ENCODE measurements around the gene STON2.

DNA sequence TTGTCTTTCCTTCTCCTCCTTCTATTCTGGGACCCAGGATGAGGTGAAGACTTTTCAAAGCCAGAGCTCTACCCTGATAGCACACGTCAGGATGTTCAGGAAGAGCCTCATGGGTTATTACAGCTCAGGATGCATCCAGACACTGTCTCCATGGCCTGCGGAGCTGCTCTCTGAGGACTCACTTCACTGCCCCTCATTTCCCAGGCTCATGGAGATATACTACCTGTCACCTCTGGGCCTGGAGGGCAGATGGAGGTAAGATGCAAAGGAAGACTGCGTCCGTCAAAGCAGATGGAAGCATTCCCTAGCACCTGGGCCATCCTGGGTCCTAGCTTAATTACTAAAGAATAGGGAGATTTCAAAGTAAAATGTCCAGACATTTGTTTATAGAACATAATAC lies 32.6 kb downstream of the STON2 start:
- TF ChIP-seq CBX2 (IDR thresholded peaks at IDR 0.05; ENCODE audit: borderline replicate concordance, low read depth): no peak
- no peak for TF ChIP-seq REST (IDR thresholded peaks at IDR 0.05)
- no peak for TF ChIP-seq KDM1A (IDR thresholded peaks at IDR 0.05; ENCODE audit: low read depth)
- no peak for TF ChIP-seq KDM5A (IDR thresholded peaks at IDR 0.05)
- TF ChIP-seq CTCF (IDR thresholded peaks at IDR 0.05): no peak
- no peak for TF ChIP-seq EP300 (IDR thresholded peaks at IDR 0.05)
- no peak for TF ChIP-seq PBX3 (IDR thresholded peaks at IDR 0.05)
- TF ChIP-seq, protein P1, sequence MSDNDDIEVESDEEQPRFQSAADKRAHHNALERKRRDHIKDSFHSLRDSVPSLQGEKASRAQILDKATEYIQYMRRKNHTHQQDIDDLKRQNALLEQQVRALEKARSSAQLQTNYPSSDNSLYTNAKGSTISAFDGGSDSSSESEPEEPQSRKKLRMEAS (IDR thresholded peaks at IDR 0.05): no peak
- TF ChIP-seq POLR2A (IDR thresholded peaks at IDR 0.05; ENCODE audit: low read length): no peak
- no peak for TF ChIP-seq HOXA7 (CRISPR knock-in tag; IDR thresholded peaks at IDR 0.05)
- TF ChIP-seq RAD21 (conservative IDR thresholded peaks at IDR 0.05 in 1 of 2, IDR thresholded peaks at IDR 0.05 in 1 of 2): no peak
- TF ChIP-seq MAFK (IDR thresholded peaks at IDR 0.05; ENCODE audit: partially characterized antibody): no peak

All from A549 (cell line).